HCT116 (cell line): ENCODE results near the gene SERTM1. TPM values are rescaled to one million over a fixed set of nuclear protein-coding genes. Genes with fewer than 3 reads are reported as not detected.

Experiments used
- ATAC-seq: fragments of 200-7000 bp; cut with Tn5 transposase; 2 replicates; pipeline ENCODE4 v1.9.1; 2020; ENCODE audit warnings: mild to moderate bottlenecking, moderate library complexity
- BruUV-seq: library from RNA; stranded (reverse); fragments of 400-500 nt; replicated peaks from 2 replicates; lab custom pipeline; 2021; lab: Mats Ljungman, UMichigan
- CTCF ChIA-PET: fragments of 300-600 bp; sonication (Branson Sonifier 250); formaldehyde crosslinking; loops from one replicate; lab custom pipeline; 2021; ENCODE audit warnings: antibody characterized with exemption; lab: Charles Lee
- POLR2A ChIA-PET: fragments of 300-600, 350-600 bp; sonication (Branson Sonifier 250); formaldehyde crosslinking; loops from one replicate; lab custom pipeline; 2021; ENCODE audit warnings: antibody characterized with exemption; lab: Charles Lee
- RAD21 ChIA-PET, 2 experiments: fragments of 300-600 bp; sonication (Branson Sonifier 250); formaldehyde crosslinking; loops; one replicate each; lab custom pipeline; 2023; ENCODE audit warnings: low total read pairs in 2 of 2; ENCODE audit not compliant: uncharacterized antibody in 2 of 2, unreplicated experiment in 2 of 2, low non-redundant PET in 1 of 2; lab: Charles Lee
- DNase-seq: peaks from one replicate; pipeline ENCODE4 v3.0.0-alpha.2; 2010; ENCODE audit warnings: low read depth, low spot score
- H2AFZ ChIP-seq: fragments of 200-600 bp; shearing (Covaris generic), sonication (generic); 2 replicates; pipeline ENCODE4 v1.6.1; 2017; ENCODE audit warnings: low read depth, mixed run types, mixed read lengths, antibody characterized with exemption, low read length; ENCODE audit not compliant: poor library complexity, severe bottlenecking
- H3K27ac ChIP-seq: 2 replicates; pipeline ENCODE4 v1.5.1; 2012; ENCODE audit warnings: low read depth, low read length
- H3K27me3 ChIP-seq: fragments of 200-600 bp; sonication (generic); 2 replicates; pipeline ENCODE4 v1.6.1; 2016; ENCODE audit warnings: mixed run types, low read length, mixed read lengths; ENCODE audit not compliant: insufficient read depth
- H3K36me3 ChIP-seq, 2 experiments: fragments of 200-500 bp in 1 of 2; fragments of 200-600 bp in 1 of 2; sonication (Bioruptor generic) in 1 of 2; sonication (generic) in 1 of 2; 2 replicates each; pipeline versions ENCODE4 v1.5.1 to v1.6.1; 2014 to 2016; ENCODE audit warnings: low read length in 2 of 2, inconsistent platforms in 1 of 2, mixed read lengths in 1 of 2, mixed run types in 1 of 2; ENCODE audit not compliant: insufficient read depth in 2 of 2, control insufficient read depth in 1 of 2
- H3K4me1 ChIP-seq, 2 experiments: fragments of 200-600 bp in 1 of 2; sonication (generic) in 1 of 2; 2 replicates each; pipeline versions ENCODE4 v1.5.1 to v1.6.1; 2012 to 2017; ENCODE audit warnings: low read length in 2 of 2, inconsistent platforms in 1 of 2, mild to moderate bottlenecking in 1 of 2, mixed read lengths in 1 of 2, mixed run types in 1 of 2, moderate library complexity in 1 of 2; ENCODE audit not compliant: insufficient read depth in 2 of 2, control insufficient read depth in 1 of 2
- H3K4me2 ChIP-seq: fragments of 200-600 bp; sonication (generic); 2 replicates; pipeline ENCODE4 v1.6.1; 2017; ENCODE audit warnings: mixed run types, low read length, mixed read lengths
- H3K4me3 ChIP-seq, 2 experiments: fragments of 200-600 bp in 1 of 2; sonication (generic) in 1 of 2; replicated peaks in 1 of 2; 2 replicates each; pipeline ENCODE4 v1.5.1; 2011 to 2016; ENCODE audit warnings: low read length in 2 of 2, control low read depth in 1 of 2, low read depth in 1 of 2, mild to moderate bottlenecking in 1 of 2, mixed read lengths in 1 of 2, mixed run types in 1 of 2
- H3K79me2 ChIP-seq: fragments of 200-600 bp; sonication (generic); 2 replicates; pipeline ENCODE4 v1.6.1; 2017; ENCODE audit warnings: mild to moderate bottlenecking, mixed run types, low read length, moderate library complexity, mixed read lengths; ENCODE audit not compliant: insufficient read depth
- H3K9ac ChIP-seq: fragments of 200-600 bp; sonication (generic); 2 replicates; pipeline ENCODE4 v1.6.1; 2016; ENCODE audit warnings: low read length, mixed read lengths
- H3K9me2 ChIP-seq: fragments of 200-600 bp; sonication (generic), shearing (Covaris generic); 2 replicates; pipeline ENCODE4 v1.6.1; 2017; ENCODE audit warnings: mixed run types, mild to moderate bottlenecking, moderate library complexity; ENCODE audit not compliant: insufficient read depth
- H3K9me3 ChIP-seq, 2 experiments: fragments of 200-500 bp in 1 of 2; fragments of 200-600 bp in 1 of 2; sonication (Bioruptor generic) in 1 of 2; sonication (generic) in 1 of 2; 2 replicates each; pipeline ENCODE4 v1.6.1; 2014 to 2017; ENCODE audit warnings: low read length in 2 of 2, mixed read lengths in 2 of 2, inconsistent platforms in 1 of 2, low read depth in 1 of 2, mild to moderate bottlenecking in 1 of 2, mixed run types in 1 of 2, moderate library complexity in 1 of 2; ENCODE audit not compliant: control insufficient read depth in 1 of 2, insufficient read depth in 1 of 2
- H4K20me1 ChIP-seq: fragments of 200-600 bp; sonication (generic), shearing (Covaris generic); 2 replicates; pipeline ENCODE4 v1.6.1; 2017; ENCODE audit warnings: mixed run types, mild to moderate bottlenecking, moderate library complexity; ENCODE audit not compliant: insufficient read depth
- CBX3 ChIP-seq: IDR thresholded peaks from 2 replicates; pipeline ENCODE4 v1.6.1; 2012; ENCODE audit warnings: low read depth
- CEBPB ChIP-seq: IDR thresholded peaks from 2 replicates; pipeline ENCODE4 v1.6.1; 2012; ENCODE audit warnings: low read depth
- ELF1 ChIP-seq: IDR thresholded peaks from 2 replicates; pipeline ENCODE4 v1.6.1; 2012; ENCODE audit warnings: low read depth, borderline replicate concordance
- FOSL1 ChIP-seq: IDR thresholded peaks from 2 replicates; pipeline ENCODE4 v1.6.1; 2012; ENCODE audit warnings: low read depth
- POLR2A ChIP-seq: IDR thresholded peaks from 2 replicates; pipeline ENCODE4 v1.7.0; 2011; ENCODE audit warnings: borderline replicate concordance; ENCODE audit not compliant: insufficient read depth, insufficient read length; ENCODE audit errors: extremely low read depth
- RAD21 ChIP-seq: IDR thresholded peaks from 2 replicates; pipeline ENCODE4 v1.6.1; 2012; ENCODE audit warnings: low read depth, mild to moderate bottlenecking
- SIN3A ChIP-seq: IDR thresholded peaks from 2 replicates; pipeline ENCODE4 v1.6.1; 2012; ENCODE audit warnings: low read depth
- SP1 ChIP-seq: IDR thresholded peaks from 2 replicates; pipeline ENCODE4 v1.6.1; 2012; ENCODE audit warnings: low read depth
- ZFX ChIP-seq: fragments of 450-650 bp; IDR thresholded peaks from 2 replicates; pipeline ENCODE4 v1.6.1; 2017
- intact Hi-C: fragments of 100-400 bp; cut with micrococcal nuclease; formaldehyde crosslinking; loops from 2 replicates; pipeline ENCODE4 v1.10.0; 2022
- total RNA-seq: library from RNA; stranded (reverse); gene quantifications from one replicate; pipeline ENCODE4 v1.2.1, GENCODE V29; 2021; ENCODE audit not compliant: unreplicated experiment
- TF ChIP-seq, protein P1 (sequence below): IDR thresholded peaks from 2 replicates; pipeline ENCODE4 v1.6.1; 2012; ENCODE audit warnings: low read depth
- TF ChIP-seq, protein P2 (sequence below): IDR thresholded peaks from 2 replicates; pipeline ENCODE4 v1.6.1; 2011; ENCODE audit warnings: mild to moderate bottlenecking, low read length, moderate library complexity; ENCODE audit not compliant: insufficient replicate concordance; ENCODE audit errors: extremely low read depth
- TF ChIP-seq, protein P3 (sequence below): IDR thresholded peaks from 2 replicates; pipeline ENCODE4 v1.6.1; 2012
- TF ChIP-seq, protein P4 (sequence below): IDR thresholded peaks from 2 replicates; pipeline ENCODE4 v1.6.1; 2012

Gene SERTM1
- total RNA-seq, 1 experiment from 2014 or later: not detected

DNA sequence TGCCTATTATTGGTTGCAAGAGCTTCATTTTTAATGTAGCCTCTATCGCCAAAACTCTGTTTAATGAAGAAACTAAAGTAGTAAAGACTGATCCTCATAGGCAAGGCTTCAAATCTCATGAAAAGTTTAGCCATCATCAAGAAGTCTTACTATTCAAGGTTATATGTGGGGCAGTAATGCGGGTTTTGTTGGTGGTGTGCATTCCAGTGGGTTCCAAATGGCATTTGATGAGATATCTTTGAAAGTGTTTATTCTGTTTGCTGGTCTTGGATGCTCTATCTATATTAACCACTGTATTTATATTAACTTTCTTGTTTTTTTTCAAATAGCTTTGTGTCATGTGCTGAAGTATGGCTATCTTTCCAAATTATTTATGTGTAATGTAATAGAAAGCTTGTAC, 72.2 kb downstream of the SERTM1 start:
- H3K27me3 ChIP-seq: no peaks in the 10 kb centered on the region
- no peak overlapping the region for H3K27ac ChIP-seq
- no peak overlapping the region for H2AFZ ChIP-seq
- ATAC-seq: no peak
- POLR2A ChIA-PET: interaction anchor here (1.3 kb wide), 1 partner anchor 10 kb away, joined by 3 read pairs; no protein-coding TSS in a partner anchor
- no peaks in the 10 kb centered on the region for H3K9me3 ChIP-seq
- H3K4me2 ChIP-seq: no peak overlapping the region
- CTCF ChIA-PET: interaction anchor here (1.8 kb wide), 1 partner anchor 10 kb away, joined by 18 read pairs; no protein-coding TSS in a partner anchor
- BruUV-seq: no TSS peak
- H3K4me3 ChIP-seq: no peak overlapping the region
- no peak overlapping the region for H3K9ac ChIP-seq
- intact Hi-C loops: no loop called here
- H3K79me2 ChIP-seq: no peaks in the 10 kb centered on the region
- TF ChIP-seq SP1: no peak
- TF ChIP-seq, protein P1, sequence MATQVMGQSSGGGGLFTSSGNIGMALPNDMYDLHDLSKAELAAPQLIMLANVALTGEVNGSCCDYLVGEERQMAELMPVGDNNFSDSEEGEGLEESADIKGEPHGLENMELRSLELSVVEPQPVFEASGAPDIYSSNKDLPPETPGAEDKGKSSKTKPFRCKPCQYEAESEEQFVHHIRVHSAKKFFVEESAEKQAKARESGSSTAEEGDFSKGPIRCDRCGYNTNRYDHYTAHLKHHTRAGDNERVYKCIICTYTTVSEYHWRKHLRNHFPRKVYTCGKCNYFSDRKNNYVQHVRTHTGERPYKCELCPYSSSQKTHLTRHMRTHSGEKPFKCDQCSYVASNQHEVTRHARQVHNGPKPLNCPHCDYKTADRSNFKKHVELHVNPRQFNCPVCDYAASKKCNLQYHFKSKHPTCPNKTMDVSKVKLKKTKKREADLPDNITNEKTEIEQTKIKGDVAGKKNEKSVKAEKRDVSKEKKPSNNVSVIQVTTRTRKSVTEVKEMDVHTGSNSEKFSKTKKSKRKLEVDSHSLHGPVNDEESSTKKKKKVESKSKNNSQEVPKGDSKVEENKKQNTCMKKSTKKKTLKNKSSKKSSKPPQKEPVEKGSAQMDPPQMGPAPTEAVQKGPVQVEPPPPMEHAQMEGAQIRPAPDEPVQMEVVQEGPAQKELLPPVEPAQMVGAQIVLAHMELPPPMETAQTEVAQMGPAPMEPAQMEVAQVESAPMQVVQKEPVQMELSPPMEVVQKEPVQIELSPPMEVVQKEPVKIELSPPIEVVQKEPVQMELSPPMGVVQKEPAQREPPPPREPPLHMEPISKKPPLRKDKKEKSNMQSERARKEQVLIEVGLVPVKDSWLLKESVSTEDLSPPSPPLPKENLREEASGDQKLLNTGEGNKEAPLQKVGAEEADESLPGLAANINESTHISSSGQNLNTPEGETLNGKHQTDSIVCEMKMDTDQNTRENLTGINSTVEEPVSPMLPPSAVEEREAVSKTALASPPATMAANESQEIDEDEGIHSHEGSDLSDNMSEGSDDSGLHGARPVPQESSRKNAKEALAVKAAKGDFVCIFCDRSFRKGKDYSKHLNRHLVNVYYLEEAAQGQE: no peak
- TF ChIP-seq CEBPB: no peak
- TF ChIP-seq RAD21: no peak
- TF ChIP-seq, protein P2, sequence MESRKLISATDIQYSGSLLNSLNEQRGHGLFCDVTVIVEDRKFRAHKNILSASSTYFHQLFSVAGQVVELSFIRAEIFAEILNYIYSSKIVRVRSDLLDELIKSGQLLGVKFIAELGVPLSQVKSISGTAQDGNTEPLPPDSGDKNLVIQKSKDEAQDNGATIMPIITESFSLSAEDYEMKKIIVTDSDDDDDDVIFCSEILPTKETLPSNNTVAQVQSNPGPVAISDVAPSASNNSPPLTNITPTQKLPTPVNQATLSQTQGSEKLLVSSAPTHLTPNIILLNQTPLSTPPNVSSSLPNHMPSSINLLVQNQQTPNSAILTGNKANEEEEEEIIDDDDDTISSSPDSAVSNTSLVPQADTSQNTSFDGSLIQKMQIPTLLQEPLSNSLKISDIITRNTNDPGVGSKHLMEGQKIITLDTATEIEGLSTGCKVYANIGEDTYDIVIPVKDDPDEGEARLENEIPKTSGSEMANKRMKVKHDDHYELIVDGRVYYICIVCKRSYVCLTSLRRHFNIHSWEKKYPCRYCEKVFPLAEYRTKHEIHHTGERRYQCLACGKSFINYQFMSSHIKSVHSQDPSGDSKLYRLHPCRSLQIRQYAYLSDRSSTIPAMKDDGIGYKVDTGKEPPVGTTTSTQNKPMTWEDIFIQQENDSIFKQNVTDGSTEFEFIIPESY: no peak
- TF ChIP-seq, protein P3, sequence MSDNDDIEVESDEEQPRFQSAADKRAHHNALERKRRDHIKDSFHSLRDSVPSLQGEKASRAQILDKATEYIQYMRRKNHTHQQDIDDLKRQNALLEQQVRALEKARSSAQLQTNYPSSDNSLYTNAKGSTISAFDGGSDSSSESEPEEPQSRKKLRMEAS: no peak
- TF ChIP-seq FOSL1: no peak
- TF ChIP-seq CBX3: no peak
- no peak for TF ChIP-seq ZFX
- TF ChIP-seq, protein P4, sequence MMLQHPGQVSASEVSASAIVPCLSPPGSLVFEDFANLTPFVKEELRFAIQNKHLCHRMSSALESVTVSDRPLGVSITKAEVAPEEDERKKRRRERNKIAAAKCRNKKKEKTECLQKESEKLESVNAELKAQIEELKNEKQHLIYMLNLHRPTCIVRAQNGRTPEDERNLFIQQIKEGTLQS: no peak
- no peak for TF ChIP-seq POLR2A
- TF ChIP-seq SIN3A: no peak
- no peak for TF ChIP-seq ELF1
- TF ChIP-seq, all 23 proteins: peak for 0
- Histone ChIP-seq H3K4me1 (no peaks in the 10 kb centered on the region), H4K20me1 (no peaks in the 10 kb centered on the region), H3K9me2 (no peaks in the 10 kb centered on the region), H3K36me3 (no peaks in the 10 kb centered on the region)
- no peak for DNase-seq
- RAD21 ChIA-PET: no interaction called here

Other genes with a start within 250 kb of the SERTM1 start
- gene CCNA1, start 241.5 kb upstream of the SERTM1 start, total RNA-seq: not detected
- gene RFXAP, start 145.2 kb downstream of the SERTM1 start, total RNA-seq: 4.4 TPM
- gene SMAD9, start 246.2 kb downstream of the SERTM1 start, total RNA-seq: 4.3 TPM